Measurements from ENCODE around the gene CCNB2. TPM values are rescaled to one million over a fixed set of nuclear protein-coding genes. Genes with fewer than 3 reads are reported as not detected.

The CCNB2 gene
- total and polyA plus RNA-seq, 2 donors (not counting 3 experiments of a cell fraction or from before 2014, with no cell fraction given): 55.9 to 65.2 TPM

GRCh38 chr15:59060348-59060747 is 44.6 kb upstream of the CCNB2 start:
- no peak overlapping the region for H3K4me3 ChIP-seq (replicated peaks in 1 of 3; ENCODE audit: insufficient read depth in 1 of 3, low read depth in 1 of 3, low read length in 3 of 3)
- H3K27ac ChIP-seq (ENCODE audit: insufficient read depth, low read depth, low read length): no peak overlapping the region
- dilution Hi-C loops (cut with MboI; ENCODE audit: extremely low pct_ligation_motif_present, low sequenced_read_pairs): no loop called here
- no peak overlapping the region for H3K4me2 ChIP-seq (ENCODE audit: insufficient read depth, low read length)
- H2AFZ ChIP-seq (ENCODE audit: low read depth, low read length): no peak overlapping the region
- H3K27me3 ChIP-seq (ENCODE audit: control insufficient read depth in 2 of 2, insufficient read depth in 2 of 2, low read length in 2 of 2): no peaks in the 10 kb centered on the region
- no TSS peak for BruUV-seq (replicated peaks)
- TF ChIP-seq GATA2 (IDR thresholded peaks at IDR 0.05; ENCODE audit: insufficient read depth, insufficient read length, low read depth, low read length): no peak
- no peak for TF ChIP-seq EZH2 (IDR thresholded peaks at IDR 0.05; ENCODE audit: borderline replicate concordance, low read depth, low read length, severe bottlenecking)
- no peak for TF ChIP-seq POLR2AphosphoS5 (IDR thresholded peaks at IDR 0.05; ENCODE audit: insufficient read depth, low read depth, low read length)
- no peak for TF ChIP-seq CTCF (IDR thresholded peaks at IDR 0.05; ENCODE audit: extremely low read depth in 1 of 2, insufficient read depth in 1 of 2, low read depth in 1 of 2, low read length in 2 of 2)
- TF ChIP-seq, protein P1, sequence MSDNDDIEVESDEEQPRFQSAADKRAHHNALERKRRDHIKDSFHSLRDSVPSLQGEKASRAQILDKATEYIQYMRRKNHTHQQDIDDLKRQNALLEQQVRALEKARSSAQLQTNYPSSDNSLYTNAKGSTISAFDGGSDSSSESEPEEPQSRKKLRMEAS (IDR thresholded peaks at IDR 0.05; ENCODE audit: insufficient read depth, insufficient read length): no peak
- no peak for TF ChIP-seq MYC (IDR thresholded peaks at IDR 0.05; ENCODE audit: low read depth, low read length)
- TF ChIP-seq JUN (IDR thresholded peaks at IDR 0.05; ENCODE audit: borderline replicate concordance, insufficient read depth, insufficient read length, low read depth): no peak
- no peak for TF ChIP-seq FOS (IDR thresholded peaks at IDR 0.05; ENCODE audit: borderline replicate concordance, insufficient read depth, low read length)
- no peak for TF ChIP-seq POLR2A (IDR thresholded peaks at IDR 0.05; ENCODE audit: low read depth, low read length)
- no peaks in the 10 kb centered on the region for H3K9me3 ChIP-seq (replicated peaks; ENCODE audit: control insufficient read depth, insufficient read depth, low read length)
- H3K79me2 ChIP-seq (ENCODE audit: control insufficient read depth, insufficient read depth, low read length): no peaks in the 10 kb centered on the region
- no peak overlapping the region for H3K9ac ChIP-seq (replicated peaks; ENCODE audit: extremely low read depth, insufficient read depth, low read length)
- ChIA-PET CTCF (interaction anchor here (1.0 to 1.7 kb wide), 2 partner anchors 9 to 14 kb away, joined by 3 to 4 read pairs; no protein-coding TSS in a partner anchor), POLR2A (interaction anchor here (0.6 kb wide), 1 partner anchor 791 kb away, joined by 3 read pairs; no protein-coding TSS in a partner anchor)
- no peaks in the 10 kb centered on the region for H3K9me1 ChIP-seq (replicated peaks; ENCODE audit: control insufficient read depth, extremely low read depth, insufficient read depth, low read length)
- H3K36me3 ChIP-seq (ENCODE audit: control insufficient read depth in 2 of 2, extremely low read depth in 1 of 2, insufficient read depth in 2 of 2, low read length in 2 of 2): peaks cover 15 to 21% of the 10 kb centered on the region in 2 experiments
- no peak for FAIRE-seq
- no peak for DNase-seq (ENCODE audit: low read depth, low spot score)
- intact Hi-C loops (cut with micrococcal nuclease): no loop called here
- no peaks in the 10 kb centered on the region for H3K4me1 ChIP-seq (ENCODE audit: control insufficient read depth, extremely low read depth, insufficient read depth, low read length)
- H4K20me1 ChIP-seq (replicated peaks; ENCODE audit: control insufficient read depth, extremely low read depth, insufficient read depth, low read length): no peaks in the 10 kb centered on the region

Measured in endothelial cell of umbilical vein (primary cell).